ENCODE results near the gene PCP4.
"Not testable (repeated sequence)": the region's sequence is repeated elsewhere in the genome, so short reads cannot be mapped to it uniquely, and the experiment has no call there.

PCP4 gene

GRCh38 chr21:39863111-39863510 lies 4.1 kb upstream of the PCP4 start:
- H3K4me3 ChIP-seq (ENCODE audit: low read depth, low read length): no peak overlapping the region

- no peak overlapping the region for H3K4me3 ChIP-seq (ENCODE audit: low read depth, low read length)
These were observed 1.1 kb upstream of the PCP4 start for GRCh38 chr21:39866093-39866492.

- H3K4me3 ChIP-seq (ENCODE audit: low read depth, low read length): no peak overlapping the region
These were observed 2.0 kb downstream of the PCP4 start for GRCh38 chr21:39869141-39869818.

GRCh38 chr21:39873687-39874086 lies 6.4 kb downstream of the PCP4 start:
- no peak overlapping the region for H3K4me3 ChIP-seq (ENCODE audit: low read depth, low read length)

- no peak overlapping the region for H3K4me3 ChIP-seq (ENCODE audit: low read depth, low read length)
These were observed 7.0 kb downstream of the PCP4 start for GRCh38 chr21:39874206-39874605.

- no peak overlapping the region for H3K4me3 ChIP-seq (ENCODE audit: low read depth, low read length)
These were observed 7.5 kb downstream of the PCP4 start for GRCh38 chr21:39874759-39875158.

- H3K4me3 ChIP-seq (ENCODE audit: low read depth, low read length): no peak overlapping the region
These were observed 14.4 kb downstream of the PCP4 start for GRCh38 chr21:39881661-39882060.

- no peak overlapping the region for H3K4me3 ChIP-seq (ENCODE audit: low read depth, low read length)
These were observed 15.1 kb downstream of the PCP4 start for GRCh38 chr21:39882151-39882838.

- no peak overlapping the region for H3K4me3 ChIP-seq (ENCODE audit: low read depth, low read length)
These were observed 15.6 kb downstream of the PCP4 start for GRCh38 chr21:39882839-39883195.

GRCh38 chr21:39885119-39885848 lies 18.0 kb downstream of the PCP4 start:
- H3K4me3 ChIP-seq (ENCODE audit: low read depth, low read length): no peak overlapping the region

- H3K4me3 ChIP-seq (ENCODE audit: low read depth, low read length): no peak overlapping the region
These were observed 21.6 kb downstream of the PCP4 start for GRCh38 chr21:39888848-39889247.

- H3K4me3 ChIP-seq (ENCODE audit: low read depth, low read length): no peak overlapping the region
These were observed 23.9 kb downstream of the PCP4 start for GRCh38 chr21:39891111-39891510.

GRCh38 chr21:39891863-39892262 lies 24.6 kb downstream of the PCP4 start:
- H3K4me3 ChIP-seq (ENCODE audit: low read depth, low read length): not testable (repeated sequence)

- no peak overlapping the region for H3K4me3 ChIP-seq (ENCODE audit: low read depth, low read length)
These were observed 33.3 kb downstream of the PCP4 start for GRCh38 chr21:39900491-39900890.

GRCh38 chr21:39900911-39901310 lies 33.7 kb downstream of the PCP4 start:
- H3K4me3 ChIP-seq (ENCODE audit: low read depth, low read length): no peak overlapping the region

GRCh38 chr21:39902986-39903385 lies 35.7 kb downstream of the PCP4 start:
- no peak overlapping the region for H3K4me3 ChIP-seq (ENCODE audit: low read depth, low read length)

- H3K4me3 ChIP-seq (ENCODE audit: low read depth, low read length): no peak overlapping the region
These were observed 37.2 kb downstream of the PCP4 start for GRCh38 chr21:39904457-39904856.

GRCh38 chr21:39908265-39908923 lies 41.2 kb downstream of the PCP4 start:
- no peak overlapping the region for H3K4me3 ChIP-seq (ENCODE audit: low read depth, low read length)

- no peak overlapping the region for H3K4me3 ChIP-seq (ENCODE audit: low read depth, low read length)
These were observed 44.3 kb downstream of the PCP4 start for GRCh38 chr21:39911286-39912199.

- no peak overlapping the region for H3K4me3 ChIP-seq (ENCODE audit: low read depth, low read length)
These were observed 46.6 kb downstream of the PCP4 start for GRCh38 chr21:39913706-39914305.
